Type B pancreatic cell (in vitro differentiated cells): ENCODE measurements around the gene HNRNPA2B1. TPM values are rescaled to one million over a fixed set of nuclear protein-coding genes. Genes with fewer than 3 reads are reported as not detected.
"Not testable (repeated sequence)": the region's sequence is repeated elsewhere in the genome, so short reads cannot be mapped to it uniquely, and the experiment has no call there.

Experiments
- DNase-seq: peaks from one replicate; pipeline ENCODE4 v3.0.0; 2021; ENCODE audit warnings: mixed read lengths; ENCODE audit not compliant: unreplicated experiment; ENCODE audit errors: extremely low spot score
- H3K27ac Mint-ChIP-seq: 2 replicates; pipeline ENCODE4 v1.8.0; 2021; ENCODE audit warnings: mild to moderate bottlenecking, mixed read lengths
- H3K27me3 Mint-ChIP-seq: 2 replicates; pipeline ENCODE4 v1.8.0; 2021; ENCODE audit warnings: mixed read lengths
- H3K36me3 Mint-ChIP-seq: 2 replicates; pipeline ENCODE4 v1.8.0; 2021; ENCODE audit warnings: mixed read lengths
- H3K4me1 Mint-ChIP-seq: one replicate; pipeline ENCODE4 v1.8.0; 2021; ENCODE audit warnings: mixed read lengths; ENCODE audit not compliant: unreplicated experiment
- H3K4me3 Mint-ChIP-seq: 2 replicates; pipeline ENCODE4 v1.8.0; 2021; ENCODE audit warnings: mild to moderate bottlenecking, mixed read lengths
- H3K9me3 Mint-ChIP-seq: 2 replicates; pipeline ENCODE4 v1.8.0; 2021; ENCODE audit warnings: mixed read lengths
- CTCF ChIP-seq: fragments of 200-600 bp; sonication (generic); conservative IDR thresholded peaks from 2 replicates; pipeline ENCODE4 v1.5.0; 2021; ENCODE audit warnings: antibody characterized with exemption, mild to moderate bottlenecking
- total RNA-seq: library from RNA; stranded (reverse); gene quantifications from 2 replicates; pipeline ENCODE4 v1.2.1, GENCODE V29; 2021; ENCODE audit warnings: low replicate concordance

HNRNPA2B1 gene
- total RNA-seq, 1 donor from 2014 or later: 733 TPM

GRCh38 chr7:26188206-26188956 is 12.2 kb downstream of the HNRNPA2B1 start:
- TF ChIP-seq CTCF: no peak
- no peak overlapping the region for H3K4me3 Mint-ChIP-seq
- no peaks in the 10 kb centered on the region for H3K9me3 Mint-ChIP-seq
- no peaks in the 10 kb centered on the region for H3K27me3 Mint-ChIP-seq
- DNase-seq: no peak
- peaks cover 47% of the 10 kb centered on the region for H3K36me3 Mint-ChIP-seq
- H3K27ac Mint-ChIP-seq: peak overlapping the region; percentile 44
- H3K4me1 Mint-ChIP-seq: peaks cover 20% of the 10 kb centered on the region

GRCh38 chr7:26187380-26188205 is 13.0 kb downstream of the HNRNPA2B1 start:
- Mint-ChIP-seq H3K27me3 (no peaks in the 10 kb centered on the region), H3K36me3 (peaks cover 40% of the 10 kb centered on the region), H3K27ac (peak overlapping the region; percentile 66), H3K9me3 (no peaks in the 10 kb centered on the region), H3K4me3 (no peak overlapping the region), H3K4me1 (peaks cover 13% of the 10 kb centered on the region)
- TF ChIP-seq CTCF: no peak
- no peak for DNase-seq

DNA sequence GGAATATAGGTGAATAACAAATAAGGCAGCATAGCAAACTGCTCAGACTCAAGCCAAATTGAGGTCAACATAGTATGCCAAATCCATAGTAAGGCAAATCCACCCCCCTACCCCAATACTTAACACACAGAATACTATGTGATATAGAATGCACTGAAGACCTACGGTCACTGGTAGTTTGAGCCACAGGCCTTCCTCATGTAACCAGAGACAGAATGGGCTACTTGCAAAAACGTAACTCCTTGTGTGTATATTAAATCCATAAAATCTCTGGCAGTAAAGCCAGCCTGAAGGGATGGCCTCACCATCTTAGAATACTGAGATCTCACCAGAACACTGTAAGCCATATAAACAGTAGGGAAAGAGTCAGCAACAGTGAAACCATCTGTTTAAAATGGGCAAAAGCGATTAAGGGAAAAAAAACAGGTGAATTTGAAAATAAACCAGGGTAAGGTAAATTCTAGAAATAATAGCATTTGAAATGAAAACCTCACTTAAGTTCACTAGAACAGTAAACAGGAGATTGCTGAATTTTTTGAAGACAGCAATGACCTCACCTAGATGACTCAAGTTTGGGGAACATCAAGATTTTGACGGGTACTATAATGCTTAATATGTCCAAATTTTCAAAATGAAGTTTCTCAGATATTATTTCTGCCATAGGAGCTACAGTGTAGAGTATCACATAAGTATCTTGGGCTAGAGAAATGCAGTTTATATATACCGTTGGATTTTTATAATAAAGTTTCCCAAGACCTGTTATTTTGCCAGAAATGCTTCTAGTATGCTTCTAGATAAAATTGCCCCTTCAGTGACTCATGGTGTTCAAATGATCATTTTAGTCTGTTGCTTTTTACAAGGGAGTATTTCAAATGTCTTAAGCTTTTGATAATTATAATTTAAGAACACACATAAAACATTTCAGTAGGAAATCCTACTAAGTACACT is 13.9 kb downstream of the HNRNPA2B1 start:
- Mint-ChIP-seq H3K36me3 (peaks cover 31% of the 10 kb centered on the region), H3K4me3 (no peak overlapping the region)

DNA sequence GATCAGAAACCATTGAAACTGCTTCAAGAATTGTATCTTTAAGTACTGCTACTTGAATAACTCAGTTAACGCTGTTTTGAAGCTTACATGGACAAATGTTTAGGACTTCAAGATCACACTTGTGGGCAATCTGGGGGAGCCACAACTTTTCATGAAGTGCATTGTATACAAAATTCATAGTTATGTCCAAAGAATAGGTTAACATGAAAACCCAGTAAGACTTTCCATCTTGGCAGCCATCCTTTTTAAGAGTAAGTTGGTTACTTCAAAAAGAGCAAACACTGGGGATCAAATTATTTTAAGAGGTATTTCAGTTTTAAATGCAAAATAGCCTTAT is 14.7 kb downstream of the HNRNPA2B1 start:
- Mint-ChIP-seq H3K36me3 (peaks cover 28% of the 10 kb centered on the region), H3K9me3 (no peaks in the 10 kb centered on the region), H3K27me3 (no peaks in the 10 kb centered on the region), H3K27ac (peak overlapping the region; percentile 42), H3K4me1 (peaks cover 6% of the 10 kb centered on the region), H3K4me3 (peak overlapping the region; percentile 23)
- TF ChIP-seq CTCF: no peak
- DNase-seq: no peak

More for the DNA sequence above, 13.9 kb downstream of the HNRNPA2B1 start:
- peak overlapping the region; percentile 66 for H3K27ac Mint-ChIP-seq
- no peaks in the 10 kb centered on the region for H3K27me3 Mint-ChIP-seq
- no peak for TF ChIP-seq CTCF
- H3K9me3 Mint-ChIP-seq: no peaks in the 10 kb centered on the region
- no peak for DNase-seq
- H3K4me1 Mint-ChIP-seq: peaks cover 6% of the 10 kb centered on the region

- Mint-ChIP-seq H3K27ac (peak overlapping the region; percentile 42), H3K4me3 (peak overlapping the region; percentile 23), H3K27me3 (no peaks in the 10 kb centered on the region), H3K9me3 (no peaks in the 10 kb centered on the region), H3K4me1 (peaks cover 6% of the 10 kb centered on the region), H3K36me3 (peaks cover 23% of the 10 kb centered on the region)
- TF ChIP-seq CTCF: no peak
- no peak for DNase-seq
Measured at GRCh38 chr7:26185131-26185843, 15.3 kb downstream of the HNRNPA2B1 start.

DNA sequence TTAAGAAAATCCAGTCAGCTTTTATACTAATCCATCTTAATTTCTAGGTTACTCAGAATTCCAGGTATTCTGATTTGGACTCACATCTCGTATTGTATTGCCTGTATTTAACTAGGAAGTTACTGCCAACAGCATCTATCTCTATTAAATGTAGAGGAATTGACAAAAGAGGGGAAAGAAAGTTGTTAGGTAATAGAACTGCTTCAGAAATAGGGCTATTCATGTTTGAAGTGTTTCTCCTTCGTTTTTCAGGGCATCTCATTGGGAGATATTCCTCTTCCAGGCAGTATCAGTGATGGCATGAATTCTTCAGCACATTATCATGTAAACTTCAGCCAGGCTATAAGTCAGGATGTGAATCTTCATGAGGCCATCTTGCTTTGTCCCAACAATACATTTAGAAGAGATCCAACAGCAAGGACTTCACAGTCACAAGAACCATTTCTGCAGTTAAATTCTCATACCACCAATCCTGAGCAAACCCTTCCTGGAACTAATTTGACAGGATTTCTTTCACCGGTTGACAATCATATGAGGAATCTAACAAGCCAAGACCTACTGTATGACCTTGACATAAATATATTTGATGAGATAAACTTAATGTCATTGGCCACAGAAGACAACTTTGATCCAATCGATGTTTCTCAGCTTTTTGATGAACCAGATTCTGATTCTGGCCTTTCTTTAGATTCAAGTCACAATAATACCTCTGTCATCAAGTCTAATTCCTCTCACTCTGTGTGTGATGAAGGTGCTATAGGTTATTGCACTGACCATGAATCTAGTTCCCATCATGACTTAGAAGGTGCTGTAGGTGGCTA is 16.1 kb downstream of the HNRNPA2B1 start:
- H3K27me3 Mint-ChIP-seq, H3K9me3 Mint-ChIP-seq, DNase-seq, H3K4me3 Mint-ChIP-seq, H3K4me1 Mint-ChIP-seq: not testable (repeated sequence)
- peaks cover 17% of the 10 kb centered on the region for H3K36me3 Mint-ChIP-seq
- H3K27ac Mint-ChIP-seq: peak overlapping the region; percentile 50
